GM21381 (cell line): Measurements from ENCODE around the gene TMEM187.
A peak's percentile ranks its signal among the peaks of the same experiment; 100 is the strongest.

Source experiments
- ATAC-seq: cut with Tn5 transposase; IDR thresholded peaks from one replicate; pipeline ENCODE4 v1.9.1; 2021; ENCODE audit warnings: mild to moderate bottlenecking, moderate library complexity; ENCODE audit not compliant: unreplicated experiment

The TMEM187 gene

DNA sequence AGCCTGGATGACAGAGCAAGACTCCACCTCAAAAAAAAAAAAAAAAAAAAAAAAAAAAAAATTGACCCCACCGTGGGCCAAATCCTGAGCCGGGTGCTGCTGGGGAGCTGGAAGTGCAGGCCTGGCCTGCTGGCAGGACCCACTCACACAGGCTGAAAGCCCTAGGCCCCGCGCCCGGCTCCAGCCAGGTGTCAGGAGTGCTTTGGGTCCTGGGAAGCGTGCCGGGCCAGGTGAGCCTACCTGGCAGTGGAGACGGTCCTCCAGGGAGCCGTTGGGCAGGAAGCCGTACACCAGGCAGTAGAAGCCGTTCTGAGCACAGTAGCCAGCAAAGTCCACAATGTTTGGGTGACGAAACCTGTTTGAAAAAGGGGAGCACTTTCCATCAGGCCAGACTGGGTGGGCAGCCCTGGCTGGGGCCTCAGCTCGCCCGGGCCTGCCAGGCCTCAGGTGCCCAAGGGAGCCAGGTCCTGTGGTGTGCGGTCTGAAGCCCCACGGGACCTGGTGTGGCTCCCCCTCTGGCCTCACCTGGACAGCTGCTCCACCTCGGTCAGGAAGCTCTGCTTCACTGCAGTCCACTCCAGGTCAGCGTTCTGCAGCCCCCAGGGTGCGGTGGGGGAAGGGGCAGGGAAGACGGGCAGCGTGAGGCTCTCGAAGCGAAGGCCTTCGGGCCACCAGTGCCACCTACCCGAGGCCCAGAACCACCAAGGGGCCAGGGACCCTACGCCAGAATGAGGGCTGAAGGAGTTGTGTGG is 45.4 kb downstream of the TMEM187 start:
- ATAC-seq: no peak

- no peak for ATAC-seq
Observed at GRCh38 chrX:154018518-154019060, 46.0 kb downstream of the TMEM187 start.

DNA sequence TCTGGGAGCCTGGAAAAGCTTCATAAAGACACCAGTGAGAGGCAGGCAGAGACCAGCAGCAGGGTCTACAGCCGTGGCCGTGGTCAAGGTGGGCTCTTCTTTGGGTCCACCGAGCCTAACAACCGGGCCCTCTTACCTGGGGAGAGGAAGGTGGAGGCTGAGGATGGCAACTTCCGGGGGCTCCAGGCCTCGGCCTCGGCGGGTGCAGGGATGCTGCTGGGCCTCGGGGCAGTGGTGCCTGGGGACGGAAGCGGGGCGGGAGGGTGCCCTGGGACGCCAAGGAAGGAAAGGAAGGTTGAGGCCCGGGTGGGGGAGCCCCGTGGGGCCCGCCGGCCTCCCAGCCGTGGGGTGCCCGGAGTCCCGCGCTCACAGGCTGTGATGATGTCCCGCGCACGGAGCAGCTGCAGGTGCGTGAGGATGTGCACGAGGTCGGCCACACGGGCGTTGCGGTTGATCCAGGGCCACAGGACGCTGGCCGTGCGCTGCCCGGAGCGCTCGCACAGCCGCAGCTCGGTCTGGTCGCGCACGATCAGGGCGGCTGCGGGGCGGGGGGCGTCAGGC is 46.6 kb downstream of the TMEM187 start:
- peak; percentile 20 for ATAC-seq

DNA sequence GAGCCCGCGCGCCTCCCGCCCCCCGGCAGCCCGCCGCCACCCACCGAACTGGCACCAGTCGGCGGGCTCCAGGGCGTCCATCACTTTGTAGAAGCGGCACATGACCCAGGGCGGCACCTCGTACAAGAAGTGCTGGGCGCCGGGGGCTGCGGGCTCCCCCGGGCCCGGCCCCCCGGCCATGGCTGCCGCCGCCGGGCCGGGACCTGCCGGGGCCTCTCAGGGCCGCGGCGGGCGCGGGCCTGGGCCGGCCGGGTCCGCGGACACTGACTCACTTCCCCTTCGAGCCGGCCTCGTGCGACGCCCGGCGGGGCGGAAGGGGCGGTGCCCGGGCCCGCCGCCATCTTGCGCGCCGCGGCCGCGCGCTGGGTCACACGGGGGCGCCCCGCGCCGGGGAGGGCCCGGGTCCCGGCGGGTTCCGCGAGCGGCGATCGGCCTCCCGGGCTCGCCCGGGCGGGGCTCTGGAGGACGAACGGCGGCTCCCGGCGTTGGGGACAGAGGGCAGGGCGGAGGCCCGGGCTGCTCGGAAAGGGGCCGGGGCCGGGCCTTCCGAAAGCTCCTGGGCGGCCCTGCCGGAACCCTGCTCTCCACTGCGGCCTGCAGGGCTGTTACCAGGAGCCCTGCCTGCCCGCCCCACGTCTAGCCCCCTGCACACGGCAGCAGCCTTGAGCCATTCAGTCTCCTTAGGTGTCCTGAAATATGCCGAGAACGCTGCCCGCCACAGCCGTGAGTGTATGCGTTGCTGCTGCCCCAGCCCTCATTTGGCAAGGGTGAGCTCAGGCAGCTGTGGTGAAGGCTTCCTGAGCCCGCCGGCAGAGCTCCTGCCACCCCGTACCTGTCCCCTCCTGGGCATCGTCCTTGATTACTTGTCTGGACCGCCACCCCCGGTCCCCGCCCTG is 47.3 kb downstream of the TMEM187 start, which contains the start of gene IRAK1:
Gene IRAK1, minus strand, starts transcription at position 270 of the 896 bp plus-strand sequence. Its CDS starts 90 bp downstream, at position 180.
- peak; percentile 77 for ATAC-seq

GRCh38 chrX:154020536-154021115 is 48.1 kb downstream of the TMEM187 start:
- no peak for ATAC-seq

DNA sequence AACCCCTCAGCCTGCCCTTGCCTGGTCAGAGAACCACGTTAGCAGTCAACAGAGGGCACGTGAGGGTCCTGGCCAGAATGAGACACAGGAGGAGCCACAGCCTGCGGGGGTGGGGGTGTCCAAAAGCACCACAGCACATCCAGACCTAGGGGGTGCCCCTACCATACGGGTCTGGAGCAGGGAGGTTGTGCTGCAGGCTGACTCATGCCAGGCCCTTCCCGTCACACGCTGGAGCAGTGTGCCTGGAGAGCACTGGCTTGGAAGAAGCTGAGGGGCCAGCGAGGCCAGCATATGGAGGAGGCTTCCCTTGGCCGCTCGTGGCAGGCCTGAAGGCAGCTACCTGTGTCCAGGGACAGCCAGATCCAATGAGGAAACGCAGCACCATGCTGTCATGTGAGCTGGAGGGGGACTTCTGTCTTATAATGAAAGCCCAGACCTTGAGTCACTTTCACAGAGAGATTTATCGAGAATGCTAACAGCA is 48.6 kb downstream of the TMEM187 start:
- ATAC-seq: no peak

DNA sequence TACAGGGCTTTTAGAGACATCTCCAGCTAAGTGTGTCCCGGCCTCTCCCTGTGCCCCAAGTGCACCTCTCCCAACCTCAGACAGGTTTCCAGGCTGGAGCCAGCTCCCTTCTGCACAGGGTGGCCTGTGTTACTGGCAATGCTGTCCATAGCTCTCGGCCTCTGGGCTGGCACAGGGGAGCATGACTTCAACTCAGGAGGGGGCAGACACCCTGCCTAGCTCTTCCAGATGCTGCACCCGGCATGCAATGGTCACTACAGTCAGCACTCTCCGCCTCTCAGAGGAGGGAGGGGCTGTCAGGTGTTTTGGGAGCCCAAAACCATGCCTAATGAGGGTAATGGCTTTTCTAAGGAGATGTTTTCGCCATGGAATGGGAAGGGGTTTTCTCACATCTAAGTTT is 49.6 kb downstream of the TMEM187 start:
- no peak for ATAC-seq

- no peak for ATAC-seq
Observed at GRCh38 chrX:154023276-154024000, 50.9 kb downstream of the TMEM187 start.

DNA sequence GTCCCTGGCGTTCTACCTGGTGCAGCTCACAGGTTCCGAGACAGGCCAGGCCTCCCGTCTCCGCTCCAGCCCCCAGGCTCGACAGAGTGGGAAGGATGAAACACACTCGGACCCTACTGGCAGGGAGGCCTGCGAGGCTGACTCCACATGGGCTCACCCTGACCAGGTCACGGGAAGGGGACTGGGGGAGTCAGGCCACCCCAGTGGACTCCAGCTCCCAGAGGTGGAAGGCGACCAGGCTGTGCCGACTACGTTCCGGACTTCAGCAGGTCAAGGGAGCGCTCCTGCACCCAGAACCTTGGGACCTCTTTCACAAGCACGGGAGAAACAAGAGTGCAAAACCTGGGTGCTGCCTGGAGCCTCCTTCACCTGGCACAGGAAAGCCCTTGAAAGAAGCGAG is 51.7 kb downstream of the TMEM187 start:
- no peak for ATAC-seq

DNA sequence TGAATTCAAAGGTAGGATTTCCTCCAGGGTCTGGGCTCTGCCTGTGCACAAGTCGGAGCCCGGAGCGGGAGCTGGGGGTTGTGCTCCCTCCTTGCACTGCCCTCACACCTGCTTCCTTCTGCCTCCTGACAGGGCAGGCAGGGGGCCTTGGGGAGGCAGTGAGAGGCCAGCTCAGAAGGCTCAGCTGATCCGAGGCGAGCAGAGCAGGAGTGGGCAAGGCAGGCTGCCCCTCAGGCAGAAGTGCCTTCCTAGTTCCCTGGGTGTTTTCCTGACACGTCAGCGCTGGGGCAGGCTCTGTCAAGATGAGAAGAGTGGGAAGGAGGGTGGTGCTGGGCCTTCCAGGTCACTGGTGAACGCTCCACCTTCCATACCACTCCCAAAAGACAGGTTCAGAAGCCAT is 52.7 kb downstream of the TMEM187 start:
- ATAC-seq: no peak

DNA sequence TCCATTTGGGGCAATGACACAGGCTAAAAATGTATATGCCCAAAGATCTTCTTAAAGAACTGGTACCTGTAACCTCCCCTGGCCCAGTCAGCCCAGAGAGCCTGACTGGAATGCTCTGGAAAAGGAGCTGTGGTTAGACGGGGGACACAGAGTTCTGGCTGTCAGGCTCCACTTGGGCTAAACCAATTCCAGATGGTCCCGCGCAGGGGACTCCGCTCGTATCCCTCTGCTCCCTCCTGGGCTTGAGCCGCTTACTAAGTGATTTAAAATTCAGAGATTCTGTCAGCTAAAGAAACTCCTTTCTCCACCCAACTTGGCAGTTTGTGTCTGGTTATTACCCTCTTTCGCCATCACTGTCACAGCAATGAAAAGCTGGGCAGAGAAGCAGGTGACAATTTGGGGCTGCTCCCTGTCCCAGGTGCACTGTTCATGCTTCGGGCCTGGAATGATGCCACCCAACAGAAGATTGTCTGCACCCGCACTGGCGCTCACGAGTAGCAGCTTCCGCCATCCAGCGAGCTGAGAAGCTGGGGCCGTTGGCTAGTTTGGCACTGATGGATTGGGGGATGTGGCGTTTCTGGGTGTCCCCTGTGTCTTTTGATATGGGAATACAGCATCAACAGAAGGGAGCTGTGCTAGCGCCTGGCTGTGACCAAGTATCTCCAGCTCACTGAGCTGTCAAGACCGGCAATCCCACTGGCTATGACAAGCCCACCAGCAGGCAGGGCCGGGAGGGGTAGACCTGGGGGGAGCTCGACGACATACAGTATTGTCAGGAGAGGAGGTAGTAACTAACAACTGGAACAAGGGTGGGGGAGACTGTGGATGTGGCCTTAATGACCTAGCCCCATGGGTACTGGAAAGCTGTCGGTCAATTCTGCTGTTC is 53.8 kb downstream of the TMEM187 start:
- ATAC-seq: no peak

DNA sequence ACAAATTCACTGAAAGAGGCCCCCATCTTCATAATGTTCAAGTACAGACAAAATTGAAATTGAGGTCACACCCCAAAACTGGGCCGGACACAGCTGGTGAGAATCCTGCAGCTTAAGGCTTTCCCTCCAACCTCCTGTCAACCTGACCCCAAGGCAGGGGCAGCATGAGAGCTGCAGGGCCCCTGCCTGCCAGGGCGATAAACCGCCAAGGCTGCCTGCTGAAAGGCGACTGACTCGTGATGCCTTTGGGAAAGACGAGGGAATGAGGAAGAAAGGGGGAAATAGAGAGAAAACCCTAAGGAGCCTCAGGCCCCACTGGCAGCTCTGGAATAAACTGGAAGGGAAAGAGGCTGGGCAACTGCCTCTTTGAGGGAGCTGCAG is 54.5 kb downstream of the TMEM187 start:
- no peak for ATAC-seq

GRCh38 chrX:154027986-154028385 is 55.4 kb downstream of the TMEM187 start:
- no peak for ATAC-seq

- ATAC-seq: no peak
Observed at GRCh38 chrX:154028502-154029184, 56.1 kb downstream of the TMEM187 start.

GRCh38 chrX:154029439-154029838 is 56.9 kb downstream of the TMEM187 start:
- no peak for ATAC-seq

GRCh38 chrX:154030266-154030665 is 57.7 kb downstream of the TMEM187 start:
- ATAC-seq: no peak

- ATAC-seq: no peak
Observed at GRCh38 chrX:154030715-154031305, 58.3 kb downstream of the TMEM187 start.

DNA sequence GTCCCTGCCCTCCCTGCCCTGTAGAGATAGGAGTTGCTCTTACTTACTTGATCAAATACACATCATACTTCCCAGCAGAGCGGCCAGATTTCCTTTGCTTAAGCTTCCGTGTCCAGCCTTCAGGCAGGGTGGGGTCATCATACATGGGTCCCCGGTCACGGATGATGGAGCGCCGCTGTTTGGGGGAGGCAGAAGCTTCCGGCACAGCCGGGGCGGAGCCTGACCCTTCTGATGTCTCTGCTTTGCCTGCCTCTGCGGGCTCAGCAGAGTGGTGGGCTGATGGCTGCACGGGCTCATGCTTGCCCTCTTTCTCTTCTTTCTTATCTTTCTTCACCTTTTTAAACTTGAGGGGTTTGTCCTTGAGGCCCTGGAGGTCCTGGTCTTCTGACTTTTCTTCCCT is 59.6 kb downstream of the TMEM187 start:
- no peak for ATAC-seq
